H9 (cell line): ENCODE results near the gene LARP4B. TPM values are rescaled to one million over a fixed set of nuclear protein-coding genes. Genes with fewer than 3 reads are reported as not detected.

Source experiments
- DNase-seq: peaks from one replicate; pipeline ENCODE4 v3.0.0-alpha.2; 2017
- H2AFZ ChIP-seq: one replicate; pipeline ENCODE4 v1.6.1; 2013; ENCODE audit warnings: mild to moderate bottlenecking, low read length, control low read depth, moderate library complexity
- H2AK5ac ChIP-seq: 2 replicates; pipeline ENCODE4 v1.6.1; 2013; ENCODE audit warnings: low read length, control low read depth, mixed read lengths; ENCODE audit not compliant: insufficient read length
- H2BK120ac ChIP-seq: one replicate; pipeline ENCODE4 v1.6.1; 2013; ENCODE audit warnings: low read depth, mild to moderate bottlenecking, low read length, control low read depth, inconsistent platforms; ENCODE audit not compliant: poor library complexity, severe bottlenecking
- H2BK12ac ChIP-seq: 2 replicates; pipeline ENCODE4 v1.6.1; 2013; ENCODE audit warnings: low read length, control low read depth, mixed read lengths, low read depth; ENCODE audit not compliant: insufficient read length
- H2BK15ac ChIP-seq: 2 replicates; pipeline ENCODE4 v1.6.1; 2013; ENCODE audit warnings: low read depth, low read length, control low read depth
- H2BK20ac ChIP-seq: one replicate; pipeline ENCODE4 v1.6.1; 2013; ENCODE audit warnings: low read depth, mild to moderate bottlenecking, low read length, control low read depth, inconsistent platforms; ENCODE audit not compliant: poor library complexity, severe bottlenecking
- H2BK5ac ChIP-seq: 2 replicates; pipeline ENCODE4 v1.6.1; 2013; ENCODE audit warnings: low read length, control low read depth, mixed read lengths; ENCODE audit not compliant: insufficient read length
- H3K14ac ChIP-seq: 2 replicates; pipeline ENCODE4 v1.6.1; 2013; ENCODE audit warnings: low read length, control low read depth; ENCODE audit not compliant: insufficient read depth
- H3K18ac ChIP-seq: 2 replicates; pipeline ENCODE4 v1.6.1; 2013; ENCODE audit warnings: low read depth, mild to moderate bottlenecking, mixed read lengths, low read length, control low read depth; ENCODE audit not compliant: insufficient read length
- H3K23ac ChIP-seq: 2 replicates; pipeline ENCODE4 v1.6.1; 2013; ENCODE audit warnings: low read length, control low read depth, mixed read lengths, low read depth; ENCODE audit not compliant: insufficient read length
- H3K23me2 ChIP-seq: 2 replicates; pipeline ENCODE4 v1.6.1; 2013; ENCODE audit warnings: low read depth, mild to moderate bottlenecking, mixed read lengths, low read length, control low read depth; ENCODE audit not compliant: insufficient read length, poor library complexity, severe bottlenecking
- H3K27ac ChIP-seq: 2 replicates; pipeline ENCODE4 v1.5.1; 2013; ENCODE audit warnings: low read length, control low read depth, mixed read lengths, low read depth; ENCODE audit not compliant: insufficient read length
- H3K27me3 ChIP-seq: 2 replicates; pipeline ENCODE4 v1.6.1; 2013; ENCODE audit warnings: low read length, control low read depth, inconsistent platforms; ENCODE audit not compliant: insufficient read depth
- H3K4ac ChIP-seq: 2 replicates; pipeline ENCODE4 v1.6.1; 2013; ENCODE audit warnings: low read depth, mild to moderate bottlenecking, control low read depth, inconsistent platforms, low read length, moderate library complexity
- H3K4me1 ChIP-seq: 2 replicates; pipeline ENCODE4 v1.6.1; 2013; ENCODE audit warnings: low read length, control low read depth, inconsistent platforms; ENCODE audit not compliant: insufficient read depth
- H3K4me2 ChIP-seq: 2 replicates; pipeline ENCODE4 v1.6.1; 2013; ENCODE audit warnings: low read length, control low read depth, mixed read lengths; ENCODE audit not compliant: insufficient read length, insufficient read depth
- H3K56ac ChIP-seq: 2 replicates; pipeline ENCODE4 v1.6.1; 2013; ENCODE audit warnings: low read depth, mild to moderate bottlenecking, mixed read lengths, low read length, control low read depth; ENCODE audit not compliant: insufficient read length
- H3K79me1 ChIP-seq: 2 replicates; pipeline ENCODE4 v1.6.1; 2013; ENCODE audit warnings: low read depth, mild to moderate bottlenecking, moderate library complexity, low read length, control low read depth, inconsistent platforms; ENCODE audit not compliant: insufficient read depth, poor library complexity, severe bottlenecking
- H3K79me2 ChIP-seq: 2 replicates; pipeline ENCODE4 v1.6.1; 2013; ENCODE audit warnings: low read length, control low read depth, inconsistent platforms; ENCODE audit not compliant: insufficient read depth
- H3K9ac ChIP-seq: 2 replicates; pipeline ENCODE4 v1.6.1; 2013; ENCODE audit warnings: low read length, control low read depth, mixed read lengths; ENCODE audit not compliant: insufficient read length; ENCODE audit errors: extremely low read depth
- H3K9me3 ChIP-seq: one replicate; pipeline ENCODE4 v1.6.1; 2013; ENCODE audit warnings: low read depth, low read length, inconsistent platforms; ENCODE audit not compliant: control insufficient read depth
- H3T11ph ChIP-seq: one replicate; pipeline ENCODE4 v1.6.1; 2013; ENCODE audit warnings: mild to moderate bottlenecking, low read length, control low read depth, inconsistent platforms
- H4K20me1 ChIP-seq: one replicate; pipeline ENCODE4 v1.6.1; 2013; ENCODE audit not compliant: control insufficient read depth, insufficient read length, insufficient read depth
- H4K5ac ChIP-seq: 2 replicates; pipeline ENCODE4 v1.6.1; 2013; ENCODE audit warnings: low read depth, mild to moderate bottlenecking, mixed read lengths, low read length, control low read depth; ENCODE audit not compliant: insufficient read length
- H4K8ac ChIP-seq: replicated peaks from 2 replicates; pipeline ENCODE4 v1.6.1; 2013; ENCODE audit warnings: low read length, control low read depth, mixed read lengths, low read depth; ENCODE audit not compliant: insufficient read length
- H4K91ac ChIP-seq: 2 replicates; pipeline ENCODE4 v1.6.1; 2013; ENCODE audit warnings: low read depth, mild to moderate bottlenecking, moderate library complexity, mixed read lengths, low read length, control low read depth; ENCODE audit not compliant: insufficient read length
- H3K27ac Mint-ChIP-seq, 3 experiments: 2 replicates in 2 of 3; 3 replicates in 1 of 3; pipeline ENCODE4 v1.8.0; 2020 to 2021; ENCODE audit warnings: mixed read lengths in 3 of 3, mild to moderate bottlenecking in 1 of 3, moderate library complexity in 1 of 3
- H3K27me3 Mint-ChIP-seq: 2 replicates; pipeline ENCODE4 v1.8.0; 2021; ENCODE audit warnings: low read depth, mild to moderate bottlenecking, moderate library complexity, mixed read lengths
- H3K36me3 Mint-ChIP-seq, 3 experiments: 2 replicates in 2 of 3; 3 replicates in 1 of 3; pipeline ENCODE4 v1.8.0; 2020 to 2021; ENCODE audit warnings: low read depth in 3 of 3, mixed read lengths in 3 of 3; ENCODE audit not compliant: insufficient read depth in 1 of 3
- H3K4me1 Mint-ChIP-seq, 2 experiments: 2 replicates each; pipeline ENCODE4 v1.8.0; 2020; ENCODE audit warnings: mixed read lengths in 2 of 2
- H3K4me3 Mint-ChIP-seq, 2 experiments: 2 replicates in 1 of 2; 3 replicates in 1 of 2; pipeline ENCODE4 v1.8.0; 2020 to 2021; ENCODE audit warnings: mild to moderate bottlenecking in 2 of 2, mixed read lengths in 2 of 2, moderate library complexity in 1 of 2
- H3K9me3 Mint-ChIP-seq, 2 experiments: 2 replicates in 1 of 2; 3 replicates in 1 of 2; pipeline ENCODE4 v1.8.0; 2020; ENCODE audit warnings: mild to moderate bottlenecking in 2 of 2, mixed read lengths in 2 of 2, moderate library complexity in 1 of 2
- CTCF ChIP-seq: fragments of 200-600 bp; sonication (generic); conservative IDR thresholded peaks from 3 replicates; pipeline ENCODE4 v1.8.0; 2021; ENCODE audit warnings: antibody characterized with exemption, mild to moderate bottlenecking
- WGBS: extraction: QIAGEN DNeasy Blood & Tissue Kit; methylation state at CpG from one replicate; pipeline ENCODE4 v1.1.7; 2013; ENCODE audit warnings: missing lambda C conversion rate, low lambda C conversion rate, mixed read lengths; ENCODE audit not compliant: insufficient read length; ENCODE audit errors: extremely low coverage; 5-methylcytosine and 5-hydroxymethylcytosine counted together
- total RNA-seq: library from RNA; stranded (reverse); gene quantifications from 2 replicates; pipeline ENCODE4 v1.2.1, GENCODE V29; 2021

LARP4B gene
- total RNA-seq, 1 experiment from 2014 or later = 88.9 TPM

GRCh38 chr10:943334-944033, 12.0 kb upstream of the LARP4B start:
- Histone ChIP-seq H3T11ph (no peak overlapping the region), H4K8ac (no peak overlapping the region), H3K14ac (no peak overlapping the region), H2BK12ac (no peak overlapping the region), H4K91ac (no peak overlapping the region), H3K4me2 (no peak overlapping the region), H2BK5ac (no peak overlapping the region), H3K23ac (no peak overlapping the region), H3K9me3 (no peaks in the 10 kb centered on the region), H3K4ac (no peak overlapping the region), H2BK120ac (no peak overlapping the region), H3K18ac (no peak overlapping the region), H3K23me2 (no peaks in the 10 kb centered on the region), H4K5ac (no peak overlapping the region), H3K27ac (no peak overlapping the region), H3K79me1 (no peaks in the 10 kb centered on the region), H3K4me1 (no peaks in the 10 kb centered on the region), H4K20me1 (no peaks in the 10 kb centered on the region), H3K79me2 (no peaks in the 10 kb centered on the region), H2AK5ac (no peak overlapping the region), H3K27me3 (no peaks in the 10 kb centered on the region), H2BK20ac (no peak overlapping the region), H2AFZ (no peak overlapping the region), H3K56ac (no peak overlapping the region), H3K9ac (no peak overlapping the region), H2BK15ac (no peak overlapping the region)
- DNase-seq = no peak
- H3K27me3 Mint-ChIP-seq = peaks cover 13% of the 10 kb centered on the region
- no peak for TF ChIP-seq CTCF
- peaks cover 10% of the 10 kb centered on the region in 2 experiments for H3K4me1 Mint-ChIP-seq
- WGBS = no CpG with 5 or more reads among the region's 17 CpGs
- no peak overlapping the region for H3K4me3 Mint-ChIP-seq
- H3K36me3 Mint-ChIP-seq = no peaks in the 10 kb centered on the region
- H3K9me3 Mint-ChIP-seq = no peaks in the 10 kb centered on the region
- H3K27ac Mint-ChIP-seq = no peak overlapping the region
